Activated CD4-positive, alpha-beta T cell treated with anti-CD3 and anti-CD28 coated beads, Interleukin-2, amount 10 ng/mL, durations not matched to agents 24 days and 14 days (primary cell): ENCODE measurements around the gene CRYGN. TPM values are rescaled to one million over a fixed set of nuclear protein-coding genes. Genes with fewer than 3 reads are reported as not detected.
A peak's percentile ranks its signal among the peaks of the same experiment; 100 is the strongest.

ENCODE experiments used
- DNase-seq: peaks from one replicate; pipeline ENCODE4 v3.0.0; 2022
- H3K27ac Mint-ChIP-seq: one replicate; pipeline ENCODE4 v1.8.0; 2022; ENCODE audit warnings: mild to moderate bottlenecking, mixed read lengths
- H3K27me3 Mint-ChIP-seq: one replicate; pipeline ENCODE4 v1.8.0; 2022; ENCODE audit warnings: mixed read lengths
- H3K36me3 Mint-ChIP-seq: one replicate; pipeline ENCODE4 v1.8.0; 2022; ENCODE audit warnings: low read depth, mild to moderate bottlenecking, mixed read lengths
- H3K4me1 Mint-ChIP-seq: one replicate; pipeline ENCODE4 v1.8.0; 2021; ENCODE audit warnings: mixed read lengths
- H3K4me3 Mint-ChIP-seq: one replicate; pipeline ENCODE4 v1.8.0; 2022; ENCODE audit warnings: mild to moderate bottlenecking, moderate library complexity, mixed read lengths
- H3K9me3 Mint-ChIP-seq: one replicate; pipeline ENCODE4 v1.8.0; 2021; ENCODE audit warnings: mixed read lengths
- intact Hi-C: fragments of 100-400 bp; cut with micrococcal nuclease; formaldehyde crosslinking; loops from one replicate; pipeline ENCODE4 v1.15.1; 2023
- total RNA-seq: library from RNA; stranded (reverse); gene quantifications from 2 replicates; pipeline ENCODE4 v1.2.3, GENCODE V29; 2022

The CRYGN gene
- total RNA-seq, 1 donor from 2014 or later: not detected

GRCh38 chr7:151387161-151388006 lies 52.6 kb downstream of the CRYGN start:
- Mint-ChIP-seq H3K4me3 (no peak overlapping the region), H3K4me1 (peaks cover 2% of the 10 kb centered on the region), H3K9me3 (no peaks in the 10 kb centered on the region), H3K27me3 (peaks cover 25% of the 10 kb centered on the region), H3K27ac (no peak overlapping the region), H3K36me3 (no peaks in the 10 kb centered on the region)
- DNase-seq: no peak
- intact Hi-C loops: no loop called here

- no peak overlapping the region for H3K27ac Mint-ChIP-seq
- no peaks in the 10 kb centered on the region for H3K36me3 Mint-ChIP-seq
- peaks cover 29% of the 10 kb centered on the region for H3K27me3 Mint-ChIP-seq
- no peak for DNase-seq
- intact Hi-C loops: no loop called here
- H3K4me3 Mint-ChIP-seq: no peak overlapping the region
- H3K9me3 Mint-ChIP-seq: no peaks in the 10 kb centered on the region
- peaks cover 5% of the 10 kb centered on the region for H3K4me1 Mint-ChIP-seq
These were observed 53.4 kb downstream of the CRYGN start for GRCh38 chr7:151386301-151387160.

GRCh38 chr7:151385626-151386300 lies 54.2 kb downstream of the CRYGN start:
- DNase-seq: no peak
- Mint-ChIP-seq H3K4me1 (peaks cover 5% of the 10 kb centered on the region), H3K9me3 (no peaks in the 10 kb centered on the region), H3K4me3 (no peak overlapping the region), H3K27ac (no peak overlapping the region), H3K27me3 (peaks cover 30% of the 10 kb centered on the region), H3K36me3 (no peaks in the 10 kb centered on the region)
- intact Hi-C loops: no loop called here

- intact Hi-C loops: no loop called here
- no peaks in the 10 kb centered on the region for H3K9me3 Mint-ChIP-seq
- no peaks in the 10 kb centered on the region for H3K36me3 Mint-ChIP-seq
These were observed 54.9 kb downstream of the CRYGN start for GRCh38 chr7:151384776-151385625.

GRCh38 chr7:151384352-151384697 lies 55.6 kb downstream of the CRYGN start:
- Mint-ChIP-seq H3K4me3 (no peak overlapping the region), H3K4me1 (peaks cover 5% of the 10 kb centered on the region), H3K9me3 (no peaks in the 10 kb centered on the region), H3K36me3 (peaks cover 4% of the 10 kb centered on the region), H3K27me3 (peaks cover 26% of the 10 kb centered on the region), H3K27ac (no peak overlapping the region)
- no peak for DNase-seq
- intact Hi-C loops: no loop called here

More at GRCh38 chr7:151384776-151385625, 54.9 kb downstream of the CRYGN start:
- Mint-ChIP-seq H3K27ac (no peak overlapping the region), H3K27me3 (peaks cover 26% of the 10 kb centered on the region), H3K4me3 (no peak overlapping the region), H3K4me1 (peaks cover 5% of the 10 kb centered on the region)
- no peak for DNase-seq

- no peak for DNase-seq
- no peak overlapping the region for H3K4me3 Mint-ChIP-seq
- H3K27me3 Mint-ChIP-seq: peaks cover 26% of the 10 kb centered on the region
- H3K4me1 Mint-ChIP-seq: peaks cover 5% of the 10 kb centered on the region
- peaks cover 6% of the 10 kb centered on the region for H3K36me3 Mint-ChIP-seq
- intact Hi-C loops: loop anchor here (2.0 kb wide), 1 partner anchor 27 kb away; the partner anchor contains the start of gene WDR86
- H3K27ac Mint-ChIP-seq: no peak overlapping the region
- no peaks in the 10 kb centered on the region for H3K9me3 Mint-ChIP-seq
These were observed 56.1 kb downstream of the CRYGN start for GRCh38 chr7:151383638-151384351.

GRCh38 chr7:151382079-151382885 lies 57.7 kb downstream of the CRYGN start:
- Mint-ChIP-seq H3K4me1 (peaks cover 5% of the 10 kb centered on the region), H3K9me3 (no peaks in the 10 kb centered on the region), H3K36me3 (peaks cover 11% of the 10 kb centered on the region), H3K27me3 (peaks cover 26% of the 10 kb centered on the region), H3K27ac (no peak overlapping the region), H3K4me3 (peak overlapping the region; percentile 80)
- intact Hi-C loops: loop anchor here (2.0 kb wide), 1 partner anchor 29 kb away; the partner anchor contains the start of gene WDR86
- peak; percentile 67 for DNase-seq

- H3K4me1 Mint-ChIP-seq: peaks cover 5% of the 10 kb centered on the region
- H3K27ac Mint-ChIP-seq: no peak overlapping the region
- peaks cover 26% of the 10 kb centered on the region for H3K27me3 Mint-ChIP-seq
- no peaks in the 10 kb centered on the region for H3K9me3 Mint-ChIP-seq
- DNase-seq: peak; percentile 62
- H3K36me3 Mint-ChIP-seq: peaks cover 11% of the 10 kb centered on the region
- intact Hi-C loops: loop anchor here (2.0 kb wide), 1 partner anchor 29 kb away; the partner anchor contains the start of gene WDR86
- H3K4me3 Mint-ChIP-seq: no peak overlapping the region
These were observed 58.4 kb downstream of the CRYGN start for GRCh38 chr7:151381348-151382078.

GRCh38 chr7:151381098-151381347 lies 58.9 kb downstream of the CRYGN start:
- Mint-ChIP-seq H3K4me3 (peak overlapping the region; percentile 45), H3K9me3 (no peaks in the 10 kb centered on the region), H3K36me3 (peaks cover 14% of the 10 kb centered on the region), H3K27me3 (peaks cover 26% of the 10 kb centered on the region), H3K27ac (no peak overlapping the region), H3K4me1 (peaks cover 5% of the 10 kb centered on the region)
- no peak for DNase-seq
- intact Hi-C loops: no loop called here

GRCh38 chr7:151380199-151381097 lies 59.5 kb downstream of the CRYGN start:
- intact Hi-C loops: no loop called here
- peaks cover 19% of the 10 kb centered on the region for H3K36me3 Mint-ChIP-seq
- peaks cover 26% of the 10 kb centered on the region for H3K27me3 Mint-ChIP-seq
- no peaks in the 10 kb centered on the region for H3K9me3 Mint-ChIP-seq
- H3K4me3 Mint-ChIP-seq: peak overlapping the region; percentile 45
- peaks cover 5% of the 10 kb centered on the region for H3K4me1 Mint-ChIP-seq
- H3K27ac Mint-ChIP-seq: no peak overlapping the region
- no peak for DNase-seq
